CMK (cell line): Measurements from ENCODE around the gene NGRN.

Experiments used
- DNase-seq: peaks from one replicate; pipeline ENCODE4 v3.0.0-alpha.2; 2010; ENCODE audit warnings: low read depth

NGRN gene

GRCh38 chr15:90320062-90320884 lies 54.8 kb downstream of the NGRN start:
- peak; percentile 70 for DNase-seq

- no peak for DNase-seq
These were observed 55.4 kb downstream of the NGRN start for GRCh38 chr15:90320885-90321278.
